Small intestine (tissue), 7 donors: ENCODE results near the gene TUBD1. TPM values are rescaled to one million over a fixed set of nuclear protein-coding genes. Genes with fewer than 3 reads are reported as not detected.
"Not testable (repeated sequence)": the region's sequence is repeated elsewhere in the genome, so short reads cannot be mapped to it uniquely, and the experiment has no call there.

Experiments
- DNase-seq, 2 donors: peaks; one replicate each; pipeline versions ENCODE4 v3.0.0 to v3.0.0-alpha.2; 2013
- FAIRE-seq: peaks from 2 replicates; lab custom pipeline; 2012; peaks lifted over from hg19 to GRCh38; lab: Jason Lieb, UNC
- H3K27ac ChIP-seq, 3 donors: one replicate each; pipeline ENCODE4 v1.5.1; 2013; ENCODE audit warnings: low read length in 2 of 3, mild to moderate bottlenecking in 2 of 3, control low read depth in 1 of 3, inconsistent platforms in 1 of 3, low read depth in 1 of 3, moderate library complexity in 1 of 3
- H3K27me3 ChIP-seq, 3 donors: one replicate each; pipeline ENCODE4 v1.6.1; 2013; ENCODE audit warnings: low read length in 3 of 3, inconsistent platforms in 1 of 3; ENCODE audit not compliant: control insufficient read depth in 3 of 3, insufficient read depth in 3 of 3
- H3K36me3 ChIP-seq, 3 donors: one replicate each; pipeline ENCODE4 v1.6.1; 2013; ENCODE audit warnings: low read length in 3 of 3, inconsistent platforms in 1 of 3, low read depth in 1 of 3, mild to moderate bottlenecking in 1 of 3, moderate library complexity in 1 of 3; ENCODE audit not compliant: control insufficient read depth in 3 of 3, insufficient read depth in 2 of 3
- H3K4me1 ChIP-seq, 3 donors: one replicate each; pipeline ENCODE4 v1.6.1; 2013; ENCODE audit warnings: low read length in 2 of 3, inconsistent platforms in 1 of 3, low read depth in 1 of 3, mild to moderate bottlenecking in 1 of 3, moderate library complexity in 1 of 3; ENCODE audit not compliant: control insufficient read depth in 3 of 3, insufficient read depth in 2 of 3
- H3K4me3 ChIP-seq, 3 donors: one replicate each; pipeline ENCODE4 v1.5.1; 2013; ENCODE audit warnings: low read length in 3 of 3, control low read depth in 1 of 3, inconsistent platforms in 1 of 3, low read depth in 1 of 3, mild to moderate bottlenecking in 1 of 3, moderate library complexity in 1 of 3
- H3K9me3 ChIP-seq, 2 donors: one replicate each; pipeline ENCODE4 v1.6.1; 2013; ENCODE audit warnings: low read depth in 1 of 2, low read length in 1 of 2; ENCODE audit not compliant: control insufficient read depth in 2 of 2, insufficient read depth in 1 of 2
- WGBS, 3 donors: extraction: QIAGEN DNeasy Blood & Tissue Kit; methylation state at CpG; one replicate each; pipeline ENCODE4 v1.1.7; 2013; 5-methylcytosine and 5-hydroxymethylcytosine counted together
- polyA plus RNA-seq, 4 donors: library from polyadenylated mRNA; stranded (reverse) in 3 of 4; unstranded in 1 of 4; fragments of 200-250 nt in 3 of 4; fragments of 120-200 nt in 1 of 4; gene quantifications; one replicate each; pipeline versions ENCODE4 v1.2.1 to v1.2.3, GENCODE V29; 2013
- donor health status: healthy with polysubstance abuse.
- donor health status: control.
- donor health status: control.
- donor health status: Bipolar disorder and iron deficiency.
- donor health status: healthy.

The TUBD1 gene
- polyA plus RNA-seq, 4 donors = 5.2 to 11.9 (median 7.4) TPM

DNA sequence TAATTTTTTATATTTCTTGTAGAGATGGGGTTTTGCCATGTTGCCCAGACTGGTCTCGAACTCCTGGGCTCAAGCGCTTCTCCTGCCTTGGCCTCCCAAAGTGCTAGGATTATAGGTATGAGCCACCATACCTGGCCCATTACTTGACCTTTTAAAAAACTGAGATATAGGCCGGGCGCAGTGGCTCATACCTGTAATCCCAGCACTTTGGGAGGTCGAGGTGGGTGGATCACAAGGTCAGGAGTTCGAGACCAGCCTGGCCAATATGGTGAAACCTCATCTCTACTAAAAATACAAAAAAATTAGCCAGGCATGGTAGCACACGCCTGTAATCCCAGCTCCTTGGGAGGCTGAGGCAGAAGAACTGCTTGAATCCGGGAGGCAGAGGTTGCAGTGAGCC is 19.3 kb downstream of the TUBD1 start:
- not testable (repeated sequence) for H3K4me3 ChIP-seq, H3K27ac ChIP-seq, H3K27me3 ChIP-seq, FAIRE-seq, H3K9me3 ChIP-seq, DNase-seq, H3K4me1 ChIP-seq
- peaks cover 0 to 39% (median 5%) of the 10 kb centered on the region in 3 donors for H3K36me3 ChIP-seq
- WGBS, 3 donors = 98 to 99% (median 99%) methylated on average over 8 of the region's 8 CpGs

DNA sequence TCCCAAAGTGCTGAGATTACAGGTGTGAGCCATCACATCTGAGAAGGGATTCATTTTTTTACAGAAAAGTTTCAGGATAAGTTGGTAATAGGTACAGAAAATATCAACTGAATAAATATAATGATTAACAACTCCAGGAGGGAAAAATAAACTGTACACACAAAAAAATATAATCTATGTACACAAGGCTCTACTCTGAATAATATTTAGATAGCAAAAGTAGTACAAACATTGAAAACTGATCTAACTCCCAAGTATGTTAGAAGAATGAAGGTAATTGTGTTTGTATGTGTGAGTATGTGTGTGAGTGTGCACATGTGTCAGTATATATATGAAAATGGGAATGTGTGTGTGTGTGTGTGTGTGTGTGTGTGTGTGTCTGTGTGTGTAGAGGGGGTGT is 20.4 kb downstream of the TUBD1 start:
- Histone ChIP-seq H3K27ac (no peak overlapping the region), H3K27me3 (no peaks in the 10 kb centered on the region), H3K4me1 (no peaks in the 10 kb centered on the region), H3K4me3 (no peak overlapping the region), H3K36me3 (peaks cover 0 to 38% (median 5%) of the 10 kb centered on the region in 3 donors), H3K9me3 (no peaks in the 10 kb centered on the region)
- no peak for FAIRE-seq
- DNase-seq = no peak

DNA sequence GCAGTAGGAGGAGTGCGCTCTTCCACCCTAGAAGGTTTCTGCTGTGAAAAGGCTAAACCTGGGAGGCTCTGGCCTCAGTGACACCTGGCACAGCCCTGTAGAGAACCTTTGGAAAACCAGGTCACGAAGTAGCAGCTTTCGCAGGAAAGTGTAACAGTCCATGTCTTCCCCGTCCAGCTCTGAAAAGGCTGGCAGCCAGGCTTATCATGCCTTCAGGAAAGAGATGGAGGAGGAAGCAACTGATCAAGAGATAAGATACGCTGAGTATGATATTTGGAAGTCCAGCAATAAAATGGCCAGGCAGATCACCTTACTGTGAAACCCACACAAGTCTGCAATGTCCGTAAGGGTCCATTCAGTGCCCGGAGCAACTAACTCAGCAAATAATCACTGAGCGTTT is 22.3 kb downstream of the TUBD1 start:
- Histone ChIP-seq H3K36me3 (peaks cover 0 to 28% (median 0%) of the 10 kb centered on the region in 3 donors), H3K9me3 (no peaks in the 10 kb centered on the region), H3K4me3 (no peak overlapping the region), H3K27ac (no peak overlapping the region), H3K27me3 (no peaks in the 10 kb centered on the region), H3K4me1 (no peaks in the 10 kb centered on the region)
- FAIRE-seq (no peak), DNase-seq (no peak)
- WGBS, 3 donors = 87 to 89% (median 89%) methylated on average over 8 of the region's 8 CpGs

GRCh38 chr17:59869941-59870218 is 22.9 kb downstream of the TUBD1 start:
- Histone ChIP-seq H3K9me3 (no peaks in the 10 kb centered on the region), H3K4me3 (no peak overlapping the region), H3K27me3 (no peaks in the 10 kb centered on the region), H3K27ac (no peak overlapping the region), H3K36me3 (peaks cover 0 to 28% (median 0%) of the 10 kb centered on the region in 3 donors), H3K4me1 (no peaks in the 10 kb centered on the region)
- FAIRE-seq (no peak), DNase-seq (no peak)
- 59 to 74% (median 65%) methylated on average over 1 of the region's 1 CpG for WGBS, 3 donors

GRCh38 chr17:59863616-59864015 is 29.1 kb downstream of the TUBD1 start:
- Histone ChIP-seq H3K27ac (no peak overlapping the region), H3K9me3 (no peaks in the 10 kb centered on the region), H3K4me3 (no peak overlapping the region), H3K27me3 (no peaks in the 10 kb centered on the region), H3K4me1 (no peaks in the 10 kb centered on the region), H3K36me3 (peaks cover 0 to 37% (median 0%) of the 10 kb centered on the region in 3 donors)
- WGBS, 3 donors = 52 to 68% (median 59%) methylated on average over 3 of the region's 3 CpGs
- FAIRE-seq = no peak
- no peak for DNase-seq

GRCh38 chr17:59859444-59860025 is 33.2 kb downstream of the TUBD1 start:
- Histone ChIP-seq H3K9me3 (no peaks in the 10 kb centered on the region), H3K4me1 (peaks cover 0 to 10% (median 0%) of the 10 kb centered on the region in 3 donors), H3K27ac (no peak overlapping the region), H3K27me3 (no peaks in the 10 kb centered on the region), H3K36me3 (peaks cover 0 to 24% (median 0%) of the 10 kb centered on the region in 3 donors), H3K4me3 (no peak overlapping the region)
- WGBS, 3 donors = 82 to 84% (median 83%) methylated on average over 2 of the region's 2 CpGs
- DNase-seq = peak; percentile 53 to 57
- FAIRE-seq = no peak

DNA sequence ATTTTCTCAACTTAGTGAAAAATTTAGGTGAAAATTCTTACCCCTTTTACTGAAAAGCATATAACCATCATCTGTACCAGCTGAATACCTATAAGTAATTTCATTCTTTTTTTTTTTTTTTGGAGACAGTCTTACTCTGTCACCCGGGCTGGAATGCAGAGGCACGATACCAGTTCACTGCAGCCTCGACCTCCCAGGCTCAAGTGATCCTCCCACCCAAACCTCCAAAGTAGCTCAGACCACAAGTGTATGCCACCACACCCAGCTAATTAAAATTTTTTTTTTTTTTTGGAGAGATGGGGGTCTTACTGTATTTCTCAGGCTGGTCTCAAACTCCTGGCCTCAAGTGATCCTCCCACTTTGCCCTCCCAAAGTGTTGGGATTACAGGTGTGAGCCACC is 33.8 kb downstream of the TUBD1 start:
- H3K4me1 ChIP-seq = peaks cover 0 to 10% (median 0%) of the 10 kb centered on the region in 3 donors
- no peak for FAIRE-seq
- no peak overlapping the region for H3K4me3 ChIP-seq
- no peaks in the 10 kb centered on the region for H3K9me3 ChIP-seq
- no peak for DNase-seq
- WGBS, 3 donors = 60 to 78% (median 71%) methylated on average over 3 of the region's 3 CpGs
- H3K36me3 ChIP-seq = peaks cover 0 to 18% (median 0%) of the 10 kb centered on the region in 3 donors
- no peak overlapping the region for H3K27ac ChIP-seq
- no peaks in the 10 kb centered on the region for H3K27me3 ChIP-seq

GRCh38 chr17:59858167-59858816 is 34.5 kb downstream of the TUBD1 start:
- no peak overlapping the region for H3K4me3 ChIP-seq
- FAIRE-seq (no peak), DNase-seq (no peak)
- H3K27me3 ChIP-seq = no peaks in the 10 kb centered on the region
- no peak overlapping the region for H3K27ac ChIP-seq
- peaks cover 0 to 16% (median 0%) of the 10 kb centered on the region in 3 donors for H3K36me3 ChIP-seq
- 81 to 89% (median 88%) methylated on average over 5 of the region's 5 CpGs for WGBS, 3 donors
- peaks cover 0 to 13% (median 0%) of the 10 kb centered on the region in 3 donors for H3K4me1 ChIP-seq
- no peaks in the 10 kb centered on the region for H3K9me3 ChIP-seq
